GM10847 (cell line): Measurements from ENCODE around the gene MIEF1.

ENCODE experiments used
- POLR2A ChIP-seq: IDR thresholded peaks from 2 replicates; pipeline ENCODE4 v1.6.1; 2011; ENCODE audit not compliant: insufficient read length; ENCODE audit errors: extremely low read depth

MIEF1 gene

DNA sequence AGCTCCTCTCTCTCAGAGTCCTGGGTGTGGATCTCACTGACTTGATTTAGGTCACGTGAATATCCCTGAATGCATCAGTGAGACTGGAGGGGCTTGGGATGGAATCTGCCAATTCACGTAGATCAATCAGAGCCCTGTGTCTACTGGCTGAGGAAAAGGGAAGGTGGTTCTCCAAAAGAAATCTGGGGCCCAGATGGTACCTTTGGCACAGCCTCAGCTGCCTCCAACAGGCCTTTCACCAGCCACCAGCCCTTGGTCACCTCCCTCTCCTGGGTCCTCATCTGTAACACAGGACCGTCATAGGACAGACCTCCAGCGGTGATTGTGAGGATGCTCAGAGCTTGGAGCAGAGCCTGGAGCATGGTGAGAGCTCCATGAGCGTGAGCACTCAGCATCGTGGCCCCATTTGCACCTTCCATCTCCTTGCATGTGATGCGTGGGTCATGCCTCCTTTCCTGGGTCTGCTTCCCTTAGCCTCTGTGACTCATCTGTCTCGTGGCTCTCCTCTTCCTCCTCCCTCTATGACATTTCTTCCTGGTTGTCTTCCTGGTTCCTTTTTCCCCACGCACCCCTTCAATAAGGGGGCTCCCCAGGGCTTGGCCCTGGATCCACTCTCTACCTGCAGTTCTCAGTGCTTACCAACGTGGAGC, 7.5 kb upstream of the MIEF1 start:
- TF ChIP-seq POLR2A = no peak

DNA sequence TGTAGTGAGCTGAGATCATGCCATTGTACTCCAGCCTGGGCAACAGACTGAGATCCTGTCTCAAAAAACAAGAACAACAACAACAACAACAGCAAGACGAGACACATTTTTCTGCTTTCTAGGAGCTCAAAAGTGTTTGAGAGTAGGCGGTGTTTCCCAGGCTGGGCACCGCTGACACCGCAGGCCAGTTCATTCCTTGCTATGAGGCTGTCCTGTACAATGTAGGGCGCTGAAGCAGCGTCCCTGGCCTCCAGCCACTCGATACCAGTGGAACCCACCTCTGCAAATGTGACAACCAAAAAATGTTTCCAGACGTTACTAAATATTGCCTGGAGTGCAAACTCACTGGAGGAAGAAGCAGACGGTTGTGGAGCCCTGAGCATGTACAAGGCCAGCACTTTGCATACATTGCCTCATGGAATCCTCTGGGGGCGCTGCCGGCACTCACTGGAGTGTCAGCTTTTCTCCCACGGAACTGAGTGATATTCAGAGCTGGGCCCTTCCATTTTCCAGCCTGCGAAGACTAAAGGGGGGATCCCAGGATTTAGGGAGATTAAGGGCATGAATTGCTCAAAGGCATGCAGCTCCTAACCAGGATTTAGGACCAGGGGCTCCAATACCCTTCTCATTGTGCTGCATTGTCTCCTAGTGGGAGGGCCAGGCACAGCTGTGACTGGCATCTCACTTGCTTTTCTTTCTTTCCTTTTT, 5.8 kb upstream of the MIEF1 start:
- no peak for TF ChIP-seq POLR2A

DNA sequence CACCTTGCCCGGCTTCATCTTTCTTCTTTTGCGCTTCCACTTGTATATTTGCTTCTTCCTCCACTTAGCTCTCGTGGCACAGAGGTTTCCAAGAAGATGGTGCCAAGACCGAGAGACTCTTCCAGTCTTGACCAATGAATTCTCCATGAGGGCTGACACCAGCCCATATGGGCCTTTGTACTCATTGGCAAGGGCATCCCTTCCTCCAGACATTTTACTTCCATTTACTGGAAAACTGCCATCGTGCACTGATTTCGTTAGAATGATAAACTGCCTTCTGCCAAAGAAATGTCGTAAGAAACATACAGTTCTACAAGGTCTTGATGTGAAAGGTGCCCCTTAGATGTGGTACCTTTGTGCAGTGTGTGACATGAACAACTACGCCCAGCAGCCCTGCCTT, 4.7 kb upstream of the MIEF1 start:
- no peak for TF ChIP-seq POLR2A

DNA sequence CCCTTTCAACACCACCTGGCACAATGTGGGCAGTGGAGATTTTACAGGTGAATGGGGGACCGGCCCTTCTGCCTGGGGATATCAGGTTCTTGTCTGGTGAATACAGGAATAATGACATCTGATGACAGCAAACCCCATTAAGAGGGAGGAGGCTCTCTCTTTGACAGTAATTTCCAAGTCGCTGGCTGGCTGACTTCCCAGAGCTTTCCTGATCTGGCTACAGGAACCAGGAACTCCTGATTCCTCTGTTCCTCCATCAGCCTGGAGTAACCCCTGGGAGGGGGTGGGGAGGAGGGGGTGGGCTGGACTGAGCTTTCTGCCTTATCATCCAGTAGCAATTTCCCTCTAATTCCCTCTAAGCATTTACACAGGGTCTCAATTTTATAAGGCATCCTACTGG, 3.7 kb upstream of the MIEF1 start:
- no peak for TF ChIP-seq POLR2A

DNA sequence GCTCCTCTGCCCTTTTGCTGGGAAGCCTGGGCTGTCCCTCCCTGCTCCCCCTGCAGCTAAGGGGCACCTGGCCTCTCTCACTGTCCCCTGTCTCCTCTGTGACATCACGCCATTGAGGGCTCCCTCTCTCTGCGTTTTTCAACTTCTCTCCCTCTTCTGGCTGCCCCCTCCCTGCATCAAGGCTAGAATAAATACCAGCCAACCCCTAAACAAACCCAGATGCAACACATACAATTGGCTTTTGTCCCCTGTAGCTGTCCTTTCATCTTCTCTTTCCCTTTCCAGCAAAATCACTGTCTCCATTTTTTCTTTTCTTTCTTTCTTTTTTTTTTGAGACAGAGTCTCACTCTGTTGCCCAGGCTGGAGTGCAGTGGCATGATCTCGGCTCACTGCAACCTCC, 3.3 kb upstream of the MIEF1 start:
- no peak for TF ChIP-seq POLR2A

DNA sequence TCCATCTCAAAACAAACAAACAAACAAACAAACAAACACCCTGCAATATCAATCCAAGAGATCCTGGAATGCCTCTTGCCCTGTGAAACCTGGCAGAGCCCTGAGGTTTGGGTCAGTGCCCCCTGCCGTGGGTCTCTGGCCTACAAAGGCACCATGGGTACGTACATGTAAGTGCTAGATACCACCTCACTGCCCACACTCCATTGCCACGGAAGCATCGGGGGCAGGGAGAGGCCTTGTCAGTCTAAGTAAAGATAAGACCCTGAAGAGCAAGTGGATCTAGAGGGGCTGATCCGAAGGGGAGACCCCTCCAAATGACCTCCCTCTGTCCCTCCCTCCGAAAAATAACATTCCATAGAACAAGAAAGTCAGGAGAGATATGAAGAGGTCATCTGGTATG, 2.0 kb upstream of the MIEF1 start:
- TF ChIP-seq POLR2A = no peak

DNA sequence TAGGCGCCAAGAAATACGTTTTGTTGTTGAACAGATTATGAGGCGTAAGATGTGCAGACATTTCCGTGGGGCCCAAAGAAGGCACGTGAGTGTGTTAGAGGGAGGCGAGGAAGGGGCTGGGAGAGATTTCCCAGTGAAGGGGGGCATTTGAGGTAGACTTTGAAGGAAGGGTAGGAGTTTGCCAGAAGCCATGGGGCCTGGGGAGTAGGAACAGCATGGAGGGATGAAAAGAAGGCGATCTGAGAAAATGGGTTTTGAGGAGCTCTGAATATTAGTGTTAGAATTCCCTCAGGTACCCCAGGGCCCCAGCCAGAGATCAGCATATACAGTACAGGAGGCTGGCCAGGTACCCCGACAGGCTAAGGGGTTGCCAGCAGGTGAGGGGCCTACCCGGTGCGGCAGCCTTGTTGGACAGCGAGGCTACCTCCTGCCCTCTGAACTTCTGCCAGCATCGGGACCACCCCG, 414 bp upstream of the MIEF1 start:
- no peak for TF ChIP-seq POLR2A

DNA sequence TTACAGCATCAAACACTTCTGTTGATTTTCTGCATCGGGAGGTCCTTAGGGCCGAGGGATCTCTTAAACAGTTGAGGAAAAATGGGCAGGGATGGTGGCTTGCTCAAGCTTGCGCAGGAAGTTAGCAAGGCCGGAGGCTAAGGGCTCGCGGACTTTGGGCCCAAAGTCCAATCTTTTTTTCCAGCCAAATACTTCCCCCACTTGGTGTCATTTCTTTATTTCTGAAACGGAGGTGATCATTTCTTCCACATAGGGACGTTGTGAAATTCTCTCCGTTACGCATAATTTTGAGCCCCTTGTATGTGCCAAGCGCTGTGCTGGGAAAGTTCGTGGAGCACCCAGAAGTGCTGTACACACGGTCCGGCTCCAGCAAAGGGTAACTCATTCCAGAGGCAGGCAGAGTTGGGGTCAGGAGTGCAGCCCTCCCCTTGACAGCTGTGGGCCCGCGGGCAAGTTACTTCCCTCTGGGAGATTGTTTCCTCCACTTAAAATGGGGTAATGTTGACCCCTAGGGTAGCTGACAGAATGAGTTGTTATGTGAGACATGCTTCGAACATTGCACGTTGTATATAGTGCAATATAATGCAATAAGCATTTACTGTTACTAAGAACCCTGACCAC, 809 bp downstream of the MIEF1 start:
- TF ChIP-seq POLR2A = no peak

DNA sequence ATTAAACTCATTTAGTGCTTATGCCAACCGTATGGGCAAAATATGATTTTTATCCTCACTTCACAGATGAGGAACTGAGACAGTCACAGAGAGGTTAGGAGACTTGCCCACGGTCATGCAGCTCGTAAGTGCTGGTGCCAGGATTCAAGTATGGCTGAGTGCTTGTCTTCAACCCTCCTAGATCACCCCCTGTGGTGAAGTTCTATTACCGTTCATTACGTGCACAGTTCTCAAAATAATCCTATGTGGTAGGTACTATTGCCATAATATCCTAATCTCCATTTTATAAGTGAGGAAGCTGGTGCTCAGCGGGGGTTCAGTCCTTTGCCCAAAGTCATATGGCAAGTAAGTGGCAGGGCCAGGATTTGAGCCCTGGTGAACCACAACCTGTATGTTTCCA, 1.5 kb downstream of the MIEF1 start:
- TF ChIP-seq POLR2A = no peak

DNA sequence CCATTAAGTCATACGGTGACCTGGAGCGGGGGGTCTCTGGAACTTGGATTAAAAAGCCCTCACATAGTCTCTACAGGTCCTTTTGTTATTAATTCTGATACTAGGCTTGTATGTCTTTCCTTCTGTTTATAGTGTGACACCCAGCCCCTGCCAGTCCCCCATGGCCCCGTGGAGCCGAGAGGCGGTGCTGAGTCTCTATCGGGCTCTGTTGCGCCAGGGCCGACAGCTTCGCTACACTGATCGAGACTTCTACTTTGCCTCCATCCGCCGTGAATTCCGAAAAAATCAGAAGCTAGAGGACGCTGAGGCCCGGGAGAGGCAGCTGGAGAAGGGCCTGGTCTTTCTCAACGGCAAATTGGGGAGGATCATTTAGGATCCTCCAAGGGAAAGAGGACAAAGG, 2.0 kb downstream of the MIEF1 start:
- no peak for TF ChIP-seq POLR2A

DNA sequence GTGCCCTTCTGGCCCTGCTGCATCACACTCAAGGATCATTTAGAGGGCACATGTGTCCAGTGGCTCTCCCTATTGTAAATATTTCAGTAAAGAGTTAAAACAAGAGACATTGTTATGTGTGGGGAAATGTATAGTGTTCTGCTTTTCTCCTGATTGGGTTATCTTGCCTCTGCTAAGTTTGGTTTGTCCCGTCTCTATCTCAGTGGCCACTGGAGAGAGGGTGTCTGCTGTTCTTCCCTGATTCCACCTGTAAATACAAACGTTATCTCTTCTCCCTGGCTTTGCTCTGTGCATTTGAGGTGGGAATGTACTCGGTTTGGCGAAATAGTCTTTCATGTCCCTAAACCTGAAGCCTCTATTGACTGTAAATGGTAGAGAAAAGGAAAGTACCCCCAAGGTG, 6.3 kb downstream of the MIEF1 start:
- TF ChIP-seq POLR2A = no peak

DNA sequence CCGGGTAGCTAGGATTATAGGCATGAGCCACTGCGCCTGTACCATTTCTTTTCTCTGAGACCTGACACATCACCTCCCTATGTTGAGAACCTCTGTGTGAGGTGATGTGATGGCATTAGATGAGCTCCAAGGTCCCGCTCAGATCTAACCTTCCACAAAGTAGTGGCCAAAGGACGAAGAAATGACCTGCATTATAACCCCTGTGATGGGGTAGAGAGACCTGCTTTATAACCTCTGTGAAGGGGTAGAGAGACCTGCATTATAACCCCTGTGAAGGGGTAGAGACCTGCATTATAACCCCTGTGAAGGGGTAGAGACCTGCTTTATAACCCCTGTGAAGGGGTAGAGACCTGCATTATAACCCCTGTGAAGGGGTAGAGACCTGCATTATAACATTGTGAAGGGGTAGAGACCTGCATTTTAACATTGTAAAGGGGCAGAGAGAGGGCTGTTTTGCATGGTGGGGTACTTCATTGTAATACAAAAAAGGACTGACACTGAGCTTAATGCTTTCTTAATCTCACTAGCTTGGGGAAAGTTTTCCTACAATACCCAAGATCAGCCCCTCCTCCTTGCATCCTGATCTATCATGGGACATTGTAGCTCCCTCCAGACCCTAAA, 8.5 kb downstream of the MIEF1 start:
- TF ChIP-seq POLR2A = no peak

DNA sequence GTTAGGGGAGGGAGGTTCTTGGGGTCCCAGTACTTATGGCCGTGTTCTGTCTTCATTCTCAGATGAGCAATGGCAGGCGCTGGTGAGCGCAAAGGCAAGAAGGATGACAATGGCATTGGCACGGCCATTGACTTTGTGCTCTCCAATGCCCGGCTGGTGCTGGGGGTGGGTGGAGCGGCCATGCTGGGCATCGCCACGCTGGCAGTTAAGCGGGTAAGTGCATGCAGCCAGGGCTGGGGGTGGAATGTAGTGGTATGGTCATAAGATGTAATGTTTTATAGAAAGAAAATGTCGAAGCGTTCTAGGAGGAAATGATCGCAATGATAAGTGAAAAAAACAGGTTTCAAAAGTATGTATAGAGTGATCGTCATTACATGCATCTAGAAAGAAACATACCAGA, 9.1 kb downstream of the MIEF1 start:
- no peak for TF ChIP-seq POLR2A

DNA sequence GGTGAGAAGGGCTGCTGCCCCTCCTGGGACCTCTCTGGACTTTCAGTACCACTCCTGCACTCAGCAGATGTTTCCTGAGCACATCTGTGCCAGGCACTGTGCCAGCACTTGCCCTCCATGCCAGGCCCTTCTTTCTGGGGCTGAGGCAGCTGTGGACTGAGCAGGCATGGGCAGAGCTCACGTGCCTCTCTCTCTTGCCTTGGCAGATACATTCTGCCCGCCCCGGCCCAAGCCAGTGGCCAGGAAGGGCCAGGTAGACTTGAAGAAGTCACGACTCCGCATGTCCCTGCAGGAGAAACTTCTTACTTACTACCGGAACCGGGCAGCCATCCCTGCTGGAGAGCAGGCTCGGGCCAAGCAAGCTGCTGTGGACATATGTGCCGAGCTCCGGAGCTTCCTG, 9.9 kb downstream of the MIEF1 start:
- no peak for TF ChIP-seq POLR2A

DNA sequence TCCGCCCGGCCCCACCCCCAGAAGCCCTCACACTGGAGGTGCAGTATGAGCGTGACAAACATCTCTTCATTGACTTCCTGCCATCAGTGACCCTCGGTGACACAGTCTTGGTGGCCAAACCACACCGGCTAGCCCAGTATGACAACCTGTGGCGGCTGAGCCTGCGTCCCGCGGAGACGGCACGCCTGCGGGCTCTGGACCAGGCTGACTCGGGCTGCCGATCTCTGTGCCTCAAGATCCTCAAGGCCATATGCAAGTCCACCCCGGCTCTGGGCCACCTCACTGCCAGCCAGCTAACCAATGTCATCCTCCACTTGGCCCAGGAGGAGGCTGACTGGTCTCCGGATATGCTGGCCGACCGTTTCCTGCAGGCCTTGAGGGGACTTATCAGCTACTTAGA, 11.7 kb downstream of the MIEF1 start:
- no peak for TF ChIP-seq POLR2A

DNA sequence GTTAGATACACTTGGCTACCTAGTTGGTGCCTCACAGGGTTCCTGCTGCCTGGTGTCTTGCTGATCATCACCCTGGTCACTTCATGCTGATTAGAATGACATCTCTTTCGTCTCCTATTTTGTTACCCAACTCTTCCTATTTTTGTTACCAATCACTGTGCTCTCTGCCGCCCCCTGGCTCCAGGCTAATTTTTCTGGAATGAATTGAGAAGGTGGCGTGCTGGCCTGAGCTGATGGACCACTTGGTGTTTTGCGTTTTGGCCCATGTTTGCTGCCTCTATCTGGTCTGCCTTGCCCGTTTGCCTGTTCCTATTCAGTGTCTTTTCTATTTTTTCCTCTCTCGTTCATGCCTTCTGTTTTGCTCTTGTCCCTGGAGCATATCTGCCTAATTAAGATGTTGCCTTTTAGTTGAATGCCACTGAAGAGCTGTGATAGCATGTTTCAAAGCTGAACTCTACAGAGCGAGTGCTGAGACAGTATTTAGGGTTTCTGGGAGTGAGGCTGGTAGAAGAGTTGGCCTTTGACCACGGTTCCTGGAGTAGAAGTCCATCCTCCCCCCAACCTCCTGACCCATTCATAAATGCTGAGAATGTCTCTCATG, 12.4 kb downstream of the MIEF1 start:
- no peak for TF ChIP-seq POLR2A
